GM19455 (cell line): ENCODE measurements around the gene SLFN11.
"Not testable (repeated sequence)": the region's sequence is repeated elsewhere in the genome, so short reads cannot be mapped to it uniquely, and the experiment has no call there.

Experiments used
- ATAC-seq: cut with Tn5 transposase; IDR thresholded peaks from one replicate; pipeline ENCODE4 v1.9.1; 2021; ENCODE audit not compliant: unreplicated experiment

SLFN11 gene

DNA sequence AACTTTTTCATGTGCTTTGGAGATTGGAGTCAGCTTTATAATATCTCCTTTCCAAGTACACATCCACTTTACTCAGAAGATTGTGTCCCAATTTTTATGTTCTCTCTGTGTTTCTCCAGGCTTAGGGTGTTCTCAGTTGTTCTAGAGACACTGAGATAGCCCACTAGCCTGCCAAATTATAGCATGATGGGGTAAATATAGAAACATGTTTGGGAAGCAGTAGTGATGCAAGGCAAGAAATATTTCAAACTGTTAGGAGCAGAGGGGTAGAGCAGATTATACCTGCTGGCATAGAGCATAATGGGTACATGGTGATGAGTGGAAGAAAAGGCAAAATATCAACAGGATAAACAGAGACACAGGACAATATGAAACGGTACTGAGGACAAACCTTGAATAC lies 12.4 kb downstream of the SLFN11 start:
- ATAC-seq: no peak

DNA sequence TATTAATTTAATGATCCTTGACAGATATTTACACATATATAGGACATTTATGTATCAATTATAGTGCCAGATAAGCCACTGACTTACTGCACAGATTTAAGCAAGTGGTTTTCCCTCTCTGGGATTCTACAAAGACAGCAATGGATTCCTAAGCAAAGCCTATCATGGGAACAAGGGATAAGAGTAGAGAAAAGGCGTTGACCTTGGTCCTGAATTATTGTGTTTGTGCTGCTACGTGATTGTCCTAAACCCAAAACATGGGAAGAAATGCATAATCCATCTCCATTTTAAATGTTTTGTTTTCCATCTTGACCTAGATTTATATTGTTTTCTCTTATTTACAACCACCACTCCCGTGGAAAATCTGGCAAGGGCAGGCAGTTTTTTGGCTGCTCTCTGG lies 14.0 kb downstream of the SLFN11 start:
- ATAC-seq: no peak

DNA sequence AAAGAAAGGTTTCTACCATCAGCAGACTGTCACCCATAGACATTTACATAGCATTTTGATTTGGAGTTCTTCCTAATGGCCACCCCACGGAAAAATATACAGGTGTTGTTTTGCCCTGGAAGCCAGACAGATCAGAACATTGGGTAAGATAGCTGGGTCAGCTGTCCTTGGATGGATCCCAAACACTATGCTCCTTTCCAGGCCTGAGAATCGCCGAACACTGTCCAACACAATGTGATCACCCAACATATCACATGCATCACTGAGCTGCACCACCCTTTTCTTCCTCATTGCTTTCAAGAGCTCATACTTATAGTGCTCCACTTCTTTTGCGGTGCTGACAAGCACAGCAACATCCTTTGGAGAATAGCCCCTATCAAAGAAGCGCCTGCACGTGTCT lies 21.1 kb downstream of the SLFN11 start:
- no peak for ATAC-seq

DNA sequence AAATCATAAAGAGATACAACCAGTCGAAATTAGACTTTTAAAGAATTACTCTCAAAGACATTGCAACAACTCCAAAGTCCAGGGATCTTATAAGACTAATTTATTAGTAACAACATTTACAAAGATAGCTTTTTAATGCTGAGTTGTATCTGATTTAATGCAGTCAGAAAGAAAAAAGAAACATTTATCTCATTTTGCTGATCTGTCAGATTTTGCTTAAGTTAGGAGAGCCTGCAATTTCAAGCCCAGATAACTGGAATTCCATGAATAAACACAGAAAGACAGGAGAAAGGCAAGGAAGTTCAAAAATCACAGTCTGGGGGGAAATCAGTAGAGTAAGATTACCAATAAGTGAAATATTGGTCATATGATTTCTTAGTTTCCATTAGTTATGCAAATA lies 22.9 kb downstream of the SLFN11 start:
- ATAC-seq: no peak

DNA sequence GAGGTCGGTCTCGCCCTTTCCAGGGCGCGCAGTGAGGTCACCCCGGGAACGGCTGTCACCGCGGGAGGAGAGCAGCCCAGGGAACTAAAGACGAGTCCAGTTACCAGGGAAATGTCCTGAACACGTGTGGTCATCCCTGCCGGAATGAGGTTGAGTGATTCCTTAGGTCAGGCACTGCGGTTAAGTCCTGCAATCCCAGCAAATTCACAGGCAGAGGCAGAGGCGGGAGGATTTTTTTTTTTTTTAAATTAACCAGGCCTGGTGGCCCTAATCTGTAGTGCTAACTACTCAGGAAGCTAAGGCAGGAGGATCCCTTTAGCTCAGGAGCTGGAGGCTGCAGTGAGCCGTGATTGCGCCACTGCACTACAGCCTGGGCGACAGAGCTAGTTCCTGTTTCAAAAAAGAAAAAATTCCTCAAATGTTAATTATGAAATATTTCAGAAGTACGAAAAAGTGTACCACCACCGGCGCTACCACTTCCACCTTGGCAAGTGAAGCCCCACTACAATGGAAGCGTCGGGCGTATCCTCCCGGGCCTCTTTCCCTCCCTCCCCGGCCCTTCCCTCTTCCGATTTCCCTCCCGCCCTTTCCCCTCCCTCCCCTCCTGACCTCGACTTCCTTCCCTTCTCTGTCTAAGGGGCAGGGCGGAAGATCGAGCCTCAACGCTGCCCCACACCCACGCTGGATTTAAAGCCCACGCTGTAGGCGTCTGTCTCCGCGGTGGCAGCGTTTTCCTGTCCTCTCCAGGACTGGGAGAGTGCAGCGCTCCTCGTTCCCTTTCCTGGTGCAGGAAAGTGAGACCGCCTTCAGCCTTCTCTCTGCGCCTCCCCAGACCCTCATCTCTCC lies 27.3 kb downstream of the SLFN11 start:
- ATAC-seq: no peak

DNA sequence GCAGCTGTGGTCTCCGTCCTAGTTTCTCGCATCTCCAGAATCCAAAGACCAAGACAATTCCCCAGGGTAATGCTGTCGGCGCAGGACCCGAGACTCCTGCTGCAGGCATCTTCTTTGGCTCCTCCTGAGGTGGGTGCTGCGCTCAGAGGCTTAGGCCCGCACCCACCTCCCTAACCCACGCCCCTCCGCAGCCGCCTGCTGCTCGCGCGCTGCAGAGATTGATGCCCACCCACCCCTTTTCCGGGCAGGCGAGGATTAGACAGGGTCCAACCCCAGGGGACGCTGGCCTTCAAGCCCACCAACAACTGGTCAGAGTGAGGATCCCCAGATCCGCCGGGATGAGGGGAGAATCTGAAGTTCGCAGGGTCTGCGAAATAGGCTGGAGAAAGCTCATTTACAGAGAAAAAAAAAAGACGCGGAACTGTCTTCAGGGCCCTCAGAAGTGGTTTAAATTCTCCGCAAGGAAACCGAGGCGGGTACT lies 27.9 kb downstream of the SLFN11 start:
- no peak for ATAC-seq

DNA sequence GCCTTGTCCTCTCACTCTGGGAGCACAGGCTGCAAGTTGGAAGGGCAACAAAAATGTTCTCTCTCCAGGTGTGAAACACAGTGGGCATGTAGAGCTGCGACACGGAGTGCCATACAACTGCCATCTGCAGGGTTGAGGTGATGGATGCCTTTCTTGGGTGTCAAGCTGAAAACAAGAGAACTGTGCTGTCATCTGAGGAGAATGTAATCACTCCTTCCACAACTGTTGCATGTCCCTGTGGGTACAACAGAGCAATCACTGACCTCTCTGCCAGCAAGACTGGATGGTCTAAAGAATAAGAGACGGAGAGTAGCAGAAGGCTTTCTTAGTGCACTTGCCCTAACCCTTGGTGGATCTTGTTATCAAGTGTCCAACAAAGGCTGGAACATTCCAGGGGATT lies 29.2 kb downstream of the SLFN11 start:
- no peak for ATAC-seq

DNA sequence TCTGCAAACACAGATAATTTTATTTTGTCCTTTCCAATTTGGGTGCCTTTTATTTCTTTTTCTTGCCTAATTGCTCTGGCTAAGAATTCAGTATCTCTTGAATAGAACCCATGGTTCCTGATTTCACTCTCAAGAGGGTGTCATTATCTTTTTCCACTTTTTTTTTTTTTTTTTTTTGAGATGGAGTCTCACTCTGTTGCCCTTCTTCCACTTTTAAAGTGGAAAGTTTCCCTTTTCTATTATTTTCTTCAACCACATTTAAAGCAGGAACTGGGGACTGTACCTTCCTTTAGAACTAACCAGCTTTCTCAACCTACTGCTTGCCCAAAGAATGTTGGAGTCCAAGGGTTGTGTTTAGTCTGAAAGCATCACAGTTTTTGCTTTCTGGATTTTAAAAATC lies 31.1 kb downstream of the SLFN11 start:
- ATAC-seq: no peak

DNA sequence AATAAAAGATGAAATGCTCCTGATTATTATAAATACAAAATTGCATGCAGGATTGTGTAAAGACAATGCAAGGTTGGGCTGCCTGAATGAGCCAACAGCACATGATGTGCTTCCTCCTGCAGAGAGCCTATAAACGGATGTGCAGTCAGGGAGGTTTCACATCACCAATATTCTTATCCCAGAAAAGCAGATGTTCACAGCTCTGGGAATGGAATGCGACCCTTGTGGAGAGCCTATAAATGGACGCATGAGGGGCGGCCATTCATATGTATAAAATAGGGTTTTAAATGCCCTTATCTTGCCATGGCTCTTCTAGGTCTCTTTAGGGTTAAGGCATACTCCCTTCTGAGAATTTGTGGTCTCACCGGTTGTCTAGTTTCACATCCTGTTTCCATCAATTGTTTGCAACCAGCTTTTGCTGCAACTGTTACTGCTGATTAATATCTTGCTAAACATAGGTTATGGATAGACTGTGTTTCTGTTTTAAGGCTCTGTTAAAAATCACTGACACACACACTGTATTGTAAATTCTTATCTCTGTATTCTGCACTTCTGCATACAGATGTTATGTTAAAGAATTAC lies 31.9 kb downstream of the SLFN11 start:
- no peak for ATAC-seq

DNA sequence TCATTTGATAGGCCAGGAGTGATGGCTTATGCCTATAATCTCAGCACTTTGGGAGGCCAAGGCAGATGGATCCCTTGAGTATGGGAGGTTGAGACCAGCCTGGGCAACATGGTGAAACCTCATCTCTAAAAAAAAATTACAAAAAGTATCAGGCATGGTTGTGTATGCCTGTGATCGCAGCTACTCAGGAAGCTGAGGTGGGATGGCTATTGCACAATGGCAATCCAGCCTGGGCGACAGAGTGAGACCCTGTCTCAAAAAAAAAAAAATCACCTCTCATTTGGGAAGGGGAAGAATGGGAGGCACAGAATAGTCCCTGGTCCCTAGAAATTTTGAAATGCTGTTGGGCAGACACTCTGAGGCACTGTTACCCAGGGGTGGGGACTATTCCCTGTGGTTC lies 35.2 kb downstream of the SLFN11 start:
- no peak for ATAC-seq

DNA sequence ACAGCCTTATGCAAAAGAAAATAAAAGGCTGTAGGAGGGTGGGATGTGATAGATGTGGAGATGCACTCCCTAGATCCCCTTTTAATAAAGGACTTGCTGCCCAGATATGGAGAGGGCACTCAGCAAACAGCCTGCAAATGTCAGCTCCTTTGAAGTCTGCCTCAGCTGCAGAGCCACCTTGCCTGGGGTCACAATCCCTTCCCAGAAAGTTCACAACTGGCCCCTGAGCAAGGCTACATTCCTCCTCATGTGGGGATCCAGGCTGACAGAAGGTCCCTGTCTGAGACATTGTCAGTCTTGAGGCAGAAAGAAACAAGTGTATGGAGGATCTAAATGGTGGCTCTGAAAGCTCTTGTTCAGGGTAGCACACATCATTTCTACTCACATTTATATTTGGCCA lies 36.1 kb downstream of the SLFN11 start:
- no peak for ATAC-seq

DNA sequence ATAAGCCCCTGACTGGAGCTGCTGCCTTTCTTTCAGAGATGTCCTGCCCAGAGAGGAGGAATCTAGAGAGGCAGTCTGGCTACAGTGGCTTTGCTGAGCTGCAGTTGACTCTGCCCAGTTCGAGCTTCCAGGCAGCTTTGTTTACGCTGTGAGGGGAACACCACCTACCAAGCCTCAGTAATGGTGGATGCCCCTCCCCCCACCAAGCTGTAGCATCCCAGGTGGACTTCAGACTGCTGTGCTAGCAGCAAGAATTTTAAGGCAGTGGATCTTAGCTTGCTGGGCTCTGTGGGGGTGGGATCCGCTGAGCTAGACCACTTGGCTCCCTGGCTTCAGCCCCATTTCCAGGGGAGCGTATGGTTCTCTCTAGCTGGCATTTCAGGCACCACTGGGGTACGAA lies 39.8 kb downstream of the SLFN11 start:
- not testable (repeated sequence) for ATAC-seq

DNA sequence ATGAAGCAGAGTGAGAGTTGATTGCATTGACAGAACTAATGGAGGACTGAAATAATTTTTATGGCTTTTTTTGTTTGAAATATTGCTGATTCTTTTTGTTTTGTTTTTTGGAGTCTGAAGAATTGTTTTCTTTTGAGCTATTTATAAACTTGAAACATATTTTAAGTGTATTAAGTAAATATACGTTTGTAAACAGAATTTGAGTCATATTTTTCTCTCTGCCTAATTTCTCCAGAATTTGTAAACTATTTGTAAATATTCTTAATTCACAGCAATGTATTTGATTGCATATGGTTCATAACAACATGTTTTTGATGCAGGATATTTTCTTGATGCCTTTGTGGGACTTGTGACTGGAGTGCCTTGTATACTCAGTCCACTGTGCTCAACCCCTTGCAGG lies 50.7 kb downstream of the SLFN11 start:
- no peak for ATAC-seq

DNA sequence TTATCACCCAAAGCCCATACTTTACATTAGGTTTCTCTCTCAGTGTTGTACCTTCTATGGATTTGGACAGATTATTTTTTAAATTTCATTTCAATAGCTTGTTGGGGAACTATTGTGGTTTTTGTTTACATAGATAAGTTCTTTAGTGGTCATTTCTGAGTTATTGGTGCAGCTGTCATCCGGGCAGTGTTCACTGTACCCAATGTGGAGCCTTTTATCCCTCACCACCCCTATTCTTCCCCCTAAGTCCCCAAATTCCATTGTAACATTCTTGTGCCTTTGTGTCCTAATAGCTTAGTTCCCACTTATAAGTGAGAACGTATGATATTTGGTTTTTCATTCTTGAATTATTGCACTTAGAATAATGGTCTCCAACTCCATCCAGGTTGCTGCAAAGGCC lies 57.5 kb downstream of the SLFN11 start:
- no peak for ATAC-seq

DNA sequence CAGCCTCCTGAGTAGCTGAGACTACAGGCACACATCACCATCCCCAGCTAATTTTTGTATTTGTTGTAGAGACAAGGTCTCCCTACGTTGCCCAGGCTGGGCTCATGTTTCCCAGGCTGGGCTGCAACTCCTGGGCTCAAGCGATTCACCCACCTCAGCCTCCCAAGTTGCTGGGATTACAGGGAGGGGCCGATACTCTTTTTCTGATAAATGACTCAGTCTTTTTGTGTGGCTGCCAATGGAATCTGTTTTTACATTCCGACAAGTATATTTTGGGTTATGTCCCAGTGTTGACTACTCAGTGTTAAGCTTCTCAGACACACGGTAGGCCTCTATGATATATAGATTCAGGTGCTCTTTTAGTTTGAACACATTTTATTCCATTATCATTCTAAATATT lies 58.1 kb downstream of the SLFN11 start:
- no peak for ATAC-seq

DNA sequence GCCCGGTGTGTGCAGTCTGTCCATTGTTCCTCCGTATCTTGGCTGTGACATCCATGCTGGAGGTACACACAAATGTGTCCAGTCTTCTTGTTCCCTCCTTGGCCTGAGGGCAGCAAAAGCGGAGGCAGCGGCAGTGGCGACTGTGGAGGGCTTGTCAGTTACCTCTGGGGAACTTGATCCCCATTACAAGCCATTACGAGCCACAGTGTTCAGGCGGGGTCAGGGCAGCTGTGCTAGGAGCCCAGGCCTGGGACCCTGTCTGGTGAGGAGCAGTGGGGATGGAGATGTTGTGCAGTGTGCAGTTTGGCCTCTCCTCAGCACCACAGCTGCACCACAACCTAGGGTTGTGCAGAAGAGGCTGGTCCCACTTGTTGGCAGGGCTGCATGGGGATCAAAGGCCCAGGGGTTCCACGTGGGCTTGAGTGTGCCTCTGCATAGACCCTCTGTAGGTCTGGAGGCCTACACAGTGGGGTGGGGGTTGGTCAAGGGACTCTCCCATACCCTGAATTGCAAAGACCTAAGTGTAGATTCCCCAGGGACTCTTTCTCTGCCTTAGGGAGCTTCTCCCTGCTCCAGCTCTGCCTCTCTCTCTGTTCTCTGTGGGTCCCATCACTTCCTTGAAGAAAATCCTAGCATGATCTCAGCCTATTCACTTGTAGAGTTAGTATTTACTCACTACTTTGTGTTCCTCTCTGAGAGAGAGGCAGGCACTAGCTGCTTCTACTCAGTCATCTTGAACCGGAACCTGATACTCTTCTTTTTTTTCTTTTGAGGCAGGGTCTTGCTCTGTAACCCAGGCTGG lies 58.8 kb downstream of the SLFN11 start:
- no peak for ATAC-seq

DNA sequence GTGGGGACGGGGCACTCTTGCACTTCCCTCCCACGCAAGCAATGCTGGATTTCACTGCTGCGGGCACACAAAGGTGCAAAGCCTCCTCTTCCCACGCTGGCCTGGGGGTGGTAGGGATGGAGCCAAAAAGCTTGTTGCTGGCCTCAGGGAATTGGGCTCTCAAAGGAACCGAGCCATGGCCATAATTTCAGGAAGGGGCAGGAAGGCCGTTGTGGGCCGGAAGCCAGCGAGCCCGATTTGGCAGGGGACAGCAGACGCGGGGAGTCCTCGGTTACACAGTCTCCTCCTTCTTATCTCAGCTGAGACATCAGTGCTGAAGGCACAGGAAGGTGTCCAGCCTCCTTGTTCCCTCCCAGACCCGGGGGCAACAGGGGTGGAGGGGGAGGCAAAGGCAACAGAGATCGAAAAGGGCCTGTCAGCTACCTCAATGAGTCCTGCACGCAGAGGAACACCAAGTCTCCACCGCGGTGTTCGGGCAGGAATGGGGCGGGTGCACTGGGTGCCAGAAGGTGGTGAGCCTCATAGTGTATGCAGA lies 59.5 kb downstream of the SLFN11 start:
- no peak for ATAC-seq

DNA sequence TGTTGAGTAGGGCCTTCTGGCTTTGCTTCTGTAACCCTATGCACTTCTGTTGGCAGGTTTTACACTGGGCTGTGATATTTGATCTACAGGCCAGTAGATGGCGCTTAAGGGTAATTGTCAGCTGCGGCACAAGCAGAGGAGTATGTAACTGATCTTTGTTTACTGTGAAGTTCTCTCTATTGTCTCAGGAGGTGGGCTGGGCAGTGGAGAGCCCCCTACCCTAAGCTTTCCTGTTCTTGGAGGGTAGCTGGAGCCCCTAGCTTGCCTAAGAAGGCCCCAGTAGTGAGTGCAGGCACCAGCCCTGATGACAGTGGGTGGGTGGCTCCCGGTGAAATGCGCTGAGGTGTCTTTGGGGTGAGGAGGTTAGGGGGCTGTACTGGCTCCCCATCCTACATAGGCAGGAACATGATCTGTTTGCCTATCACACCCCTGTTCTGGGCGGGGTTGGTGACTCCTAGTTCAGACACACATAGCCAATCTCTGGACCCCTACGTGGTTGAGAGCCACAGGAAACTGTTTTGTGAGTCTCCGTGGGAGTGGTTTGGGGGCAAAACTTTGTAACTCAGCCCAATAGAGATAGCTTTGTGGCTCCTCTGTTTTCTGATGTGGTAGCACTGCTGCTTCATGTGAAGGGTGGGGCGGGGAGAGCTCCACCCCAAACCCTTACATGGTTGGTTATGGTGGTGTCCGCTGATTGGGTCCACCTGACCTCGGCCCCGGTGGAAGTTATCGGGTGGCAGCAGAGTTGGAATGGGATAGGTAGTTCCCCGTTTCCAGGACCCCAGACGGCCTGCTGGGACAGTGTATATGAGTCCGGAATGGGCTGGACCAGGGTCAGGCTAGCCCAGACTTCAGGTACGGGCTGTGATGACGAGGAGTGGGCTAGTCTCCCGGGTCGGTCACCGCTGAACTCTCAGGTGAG lies 60.4 kb downstream of the SLFN11 start:
- peak; percentile 78 for ATAC-seq

DNA sequence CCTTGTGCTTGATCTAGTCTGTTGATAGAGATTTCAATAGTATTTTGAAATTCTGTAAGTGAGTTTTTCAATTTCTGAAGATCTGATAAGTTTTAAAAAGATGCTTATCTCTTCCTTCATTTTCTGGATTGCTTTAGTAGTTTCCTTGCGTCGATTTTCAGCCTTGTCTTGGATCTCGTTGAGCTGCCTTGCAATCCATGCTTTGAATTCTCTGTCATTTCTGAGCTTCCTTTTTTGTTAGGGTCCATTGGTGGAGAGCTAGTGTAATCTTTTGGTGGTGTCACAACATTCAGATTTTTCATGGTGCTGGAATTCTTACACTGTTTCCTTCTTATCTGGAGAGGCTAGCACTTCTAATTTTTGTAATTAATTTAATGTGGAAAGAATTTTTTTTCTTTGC lies 61.1 kb downstream of the SLFN11 start:
- no peak for ATAC-seq

DNA sequence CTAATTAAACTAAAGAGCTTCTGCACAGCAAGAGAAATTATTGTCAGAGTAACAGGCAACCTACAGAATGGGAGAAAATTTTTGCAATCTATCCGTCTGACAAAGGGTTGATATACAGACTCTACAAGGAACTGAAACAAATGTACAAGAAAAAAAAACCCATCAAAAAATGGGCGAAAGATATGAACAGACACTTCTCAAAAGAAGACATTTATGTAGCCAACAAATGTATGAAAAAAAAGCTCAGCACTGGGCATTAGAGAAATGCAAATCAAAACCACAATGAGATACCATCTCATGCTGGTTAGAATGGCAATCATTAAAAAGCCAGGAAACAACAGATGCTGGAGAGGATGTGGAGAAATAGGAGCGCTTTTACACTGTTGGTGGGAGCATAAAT lies 64.1 kb downstream of the SLFN11 start:
- not testable (repeated sequence) for ATAC-seq
